ENCODE measurements around the gene TREML4.

- TF ChIP-seq, protein P1, sequence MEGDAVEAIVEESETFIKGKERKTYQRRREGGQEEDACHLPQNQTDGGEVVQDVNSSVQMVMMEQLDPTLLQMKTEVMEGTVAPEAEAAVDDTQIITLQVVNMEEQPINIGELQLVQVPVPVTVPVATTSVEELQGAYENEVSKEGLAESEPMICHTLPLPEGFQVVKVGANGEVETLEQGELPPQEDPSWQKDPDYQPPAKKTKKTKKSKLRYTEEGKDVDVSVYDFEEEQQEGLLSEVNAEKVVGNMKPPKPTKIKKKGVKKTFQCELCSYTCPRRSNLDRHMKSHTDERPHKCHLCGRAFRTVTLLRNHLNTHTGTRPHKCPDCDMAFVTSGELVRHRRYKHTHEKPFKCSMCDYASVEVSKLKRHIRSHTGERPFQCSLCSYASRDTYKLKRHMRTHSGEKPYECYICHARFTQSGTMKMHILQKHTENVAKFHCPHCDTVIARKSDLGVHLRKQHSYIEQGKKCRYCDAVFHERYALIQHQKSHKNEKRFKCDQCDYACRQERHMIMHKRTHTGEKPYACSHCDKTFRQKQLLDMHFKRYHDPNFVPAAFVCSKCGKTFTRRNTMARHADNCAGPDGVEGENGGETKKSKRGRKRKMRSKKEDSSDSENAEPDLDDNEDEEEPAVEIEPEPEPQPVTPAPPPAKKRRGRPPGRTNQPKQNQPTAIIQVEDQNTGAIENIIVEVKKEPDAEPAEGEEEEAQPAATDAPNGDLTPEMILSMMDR (IDR thresholded peaks at IDR 0.05): no peak
- no peak for TF ChIP-seq POLR2A (IDR thresholded peaks at IDR 0.05)
Measured at GRCh38 chr6:41273714-41274113, 45.6 kb downstream of the TREML4 start.
